HG02623 (cell line): ENCODE measurements around the gene FKBP2.

Experiments used
- ATAC-seq: cut with Tn5 transposase; IDR thresholded peaks from one replicate; pipeline ENCODE4 v1.9.1; 2021; ENCODE audit warnings: moderate library complexity; ENCODE audit not compliant: unreplicated experiment

Gene FKBP2

DNA sequence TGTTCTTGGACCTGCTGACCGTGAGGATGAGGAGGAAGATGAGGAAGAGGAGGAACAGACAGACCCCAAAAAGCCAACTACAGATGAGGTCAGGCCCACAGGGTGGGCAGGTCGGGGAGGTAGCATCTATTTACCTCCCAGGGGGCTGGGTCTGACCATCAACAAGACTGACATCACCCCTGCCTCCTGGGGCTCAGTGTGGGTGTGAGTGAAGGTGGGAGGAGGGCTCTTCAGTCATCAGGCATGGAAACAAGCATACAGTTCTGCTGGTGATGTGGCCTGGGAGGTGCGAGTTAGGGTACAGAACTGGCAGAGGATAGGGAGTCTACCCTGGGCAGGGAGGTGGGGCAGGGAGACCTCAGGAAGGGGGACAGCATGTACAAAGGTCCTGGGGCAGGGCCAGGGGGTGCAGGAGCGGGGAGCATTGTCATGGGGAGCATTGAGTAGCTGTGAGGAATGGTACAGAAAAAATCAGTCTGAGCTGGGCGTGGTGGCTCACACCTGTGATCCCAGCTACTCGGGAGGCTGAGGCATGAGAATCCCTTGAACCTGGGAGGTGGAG lies 19.3 kb downstream of the FKBP2 start:
- no peak for ATAC-seq

DNA sequence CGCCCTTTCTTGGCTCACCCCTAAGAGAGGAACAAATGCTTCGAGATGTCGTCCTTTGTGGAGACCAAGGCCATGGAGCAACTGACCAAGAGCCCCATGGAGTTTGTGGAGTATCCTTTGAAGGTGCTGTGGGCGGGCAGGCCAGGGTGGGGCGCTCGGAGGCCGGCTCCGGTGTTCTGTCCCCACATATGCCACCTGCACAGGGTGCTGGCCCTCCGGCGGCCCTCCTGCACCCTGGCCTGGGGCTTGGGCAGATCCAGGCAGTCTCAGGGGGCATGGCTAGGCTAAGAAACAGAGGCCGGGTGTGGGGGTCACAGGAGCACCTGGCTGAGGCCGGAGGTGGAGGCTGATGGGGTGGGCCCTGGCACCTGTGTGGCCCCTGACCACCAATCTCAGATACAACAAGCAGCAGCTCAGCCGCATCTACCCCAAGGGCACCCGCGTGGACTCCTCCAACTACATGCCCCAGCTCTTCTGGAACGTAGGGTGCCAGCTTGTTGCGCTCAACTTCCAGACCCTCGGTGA lies 20.7 kb downstream of the FKBP2 start:
- no peak for ATAC-seq

DNA sequence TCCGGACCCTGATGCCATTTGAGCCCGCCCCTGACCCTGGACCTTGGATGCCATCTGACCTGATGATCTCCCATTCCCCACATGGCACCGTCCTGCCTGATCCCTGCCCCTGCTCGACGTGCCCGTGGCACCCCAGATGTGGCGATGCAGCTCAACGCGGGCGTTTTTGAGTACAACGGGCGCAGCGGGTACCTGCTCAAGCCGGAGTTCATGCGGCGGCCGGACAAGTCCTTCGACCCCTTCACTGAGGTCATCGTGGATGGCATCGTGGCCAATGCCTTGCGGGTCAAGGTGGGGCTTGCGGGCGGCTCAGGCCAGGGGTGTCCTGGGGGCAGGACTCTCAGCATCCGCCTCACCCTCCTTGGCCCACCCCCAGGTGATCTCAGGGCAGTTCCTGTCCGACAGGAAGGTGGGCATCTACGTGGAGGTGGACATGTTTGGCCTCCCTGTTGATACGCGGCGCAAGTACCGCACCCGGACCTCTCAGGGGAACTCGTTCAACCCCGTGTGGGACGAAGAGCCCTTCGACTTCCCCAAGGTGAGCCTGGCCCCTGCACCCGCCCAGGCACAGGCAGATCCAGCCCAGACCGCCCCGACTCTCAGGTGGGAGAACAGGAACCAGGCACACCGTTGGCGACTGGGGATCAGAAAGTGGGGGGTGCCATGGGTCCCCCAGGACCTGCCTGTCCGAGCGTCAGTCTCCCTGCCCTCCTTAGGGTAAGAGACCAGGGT lies 21.5 kb downstream of the FKBP2 start:
- no peak for ATAC-seq

DNA sequence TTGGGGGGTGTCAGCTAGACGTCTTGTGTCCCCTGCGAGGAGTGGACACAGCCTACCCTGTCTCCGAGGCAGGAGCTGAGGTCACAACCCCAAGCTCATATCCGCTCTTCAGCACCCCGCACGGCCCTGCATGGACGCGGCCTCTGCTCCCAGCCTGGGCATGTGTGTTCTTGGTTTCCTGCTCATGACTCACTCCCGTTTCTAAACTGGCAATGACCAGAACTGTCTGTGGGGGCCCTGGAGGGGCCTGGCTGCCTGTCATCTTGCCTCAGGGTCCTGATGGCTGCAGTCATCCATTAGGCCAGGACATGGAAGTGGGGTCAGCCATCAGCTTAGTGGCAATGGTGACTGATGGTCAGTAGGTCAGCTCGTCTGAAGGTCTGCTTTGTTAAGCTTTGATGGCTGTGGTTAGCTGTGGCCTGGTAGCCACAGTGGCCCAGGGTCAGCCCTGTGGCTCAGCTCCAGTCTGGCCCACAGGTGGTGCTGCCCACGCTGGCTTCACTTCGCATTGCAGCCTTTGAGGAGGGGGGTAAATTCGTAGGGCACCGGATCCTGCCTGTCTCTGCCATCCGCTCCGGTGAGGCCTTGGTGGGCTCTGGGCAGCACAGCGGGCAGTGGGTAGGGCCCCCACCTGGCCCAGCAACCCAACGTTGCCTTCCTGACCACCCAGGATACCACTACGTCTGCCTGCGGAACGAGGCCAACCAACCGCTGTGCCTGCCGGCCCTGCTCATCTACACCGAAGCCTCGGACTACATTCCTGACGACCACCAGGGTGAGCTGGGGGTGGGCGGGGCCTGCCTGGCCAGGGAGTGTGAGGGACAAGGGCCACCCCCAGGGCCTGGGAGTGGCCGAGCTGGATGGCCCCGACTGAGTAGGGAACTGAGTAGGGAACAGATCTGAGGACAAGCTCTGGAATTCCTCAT lies 22.4 kb downstream of the FKBP2 start:
- no peak for ATAC-seq

DNA sequence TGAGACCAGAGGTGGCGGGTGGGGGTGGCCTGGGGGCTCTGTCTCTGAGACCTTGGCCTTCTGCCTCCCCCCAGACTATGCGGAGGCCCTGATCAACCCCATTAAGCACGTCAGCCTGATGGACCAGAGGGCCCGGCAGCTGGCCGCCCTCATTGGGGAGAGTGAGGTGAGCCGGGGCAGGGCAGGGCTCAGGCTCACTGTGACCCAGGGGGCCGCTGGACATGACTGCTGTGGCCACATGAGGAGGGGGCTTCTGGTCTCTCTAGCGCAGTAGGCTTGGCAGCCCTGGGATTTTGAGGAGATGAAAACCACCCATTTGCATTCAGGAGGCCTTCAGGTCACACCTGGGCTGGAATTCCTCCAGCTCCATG lies 23.0 kb downstream of the FKBP2 start:
- ATAC-seq, result no peak

DNA sequence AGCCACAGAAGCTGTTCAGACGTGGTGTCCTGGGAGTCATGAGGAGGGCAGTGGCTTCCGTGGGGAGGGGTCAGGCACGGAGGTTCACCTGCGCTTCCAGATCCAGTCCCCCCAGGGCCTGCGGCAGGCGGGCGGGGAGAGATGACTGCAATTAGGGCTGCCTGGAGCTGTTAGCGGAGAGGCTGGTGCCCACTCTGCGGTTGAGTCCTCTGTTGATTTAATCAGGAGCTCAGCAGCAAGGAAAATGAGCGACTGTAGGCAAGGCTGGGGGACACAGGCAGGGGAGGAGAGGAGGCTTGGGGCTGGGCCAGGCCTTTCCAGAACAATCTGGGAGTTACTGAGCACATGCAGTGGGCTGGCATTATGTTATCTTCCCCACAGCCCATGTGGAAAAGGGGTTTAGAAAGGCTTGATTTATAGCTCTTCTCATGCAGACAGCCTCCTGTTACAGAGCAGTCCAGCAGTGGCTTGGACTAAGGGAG lies 23.5 kb downstream of the FKBP2 start:
- no peak for ATAC-seq

DNA sequence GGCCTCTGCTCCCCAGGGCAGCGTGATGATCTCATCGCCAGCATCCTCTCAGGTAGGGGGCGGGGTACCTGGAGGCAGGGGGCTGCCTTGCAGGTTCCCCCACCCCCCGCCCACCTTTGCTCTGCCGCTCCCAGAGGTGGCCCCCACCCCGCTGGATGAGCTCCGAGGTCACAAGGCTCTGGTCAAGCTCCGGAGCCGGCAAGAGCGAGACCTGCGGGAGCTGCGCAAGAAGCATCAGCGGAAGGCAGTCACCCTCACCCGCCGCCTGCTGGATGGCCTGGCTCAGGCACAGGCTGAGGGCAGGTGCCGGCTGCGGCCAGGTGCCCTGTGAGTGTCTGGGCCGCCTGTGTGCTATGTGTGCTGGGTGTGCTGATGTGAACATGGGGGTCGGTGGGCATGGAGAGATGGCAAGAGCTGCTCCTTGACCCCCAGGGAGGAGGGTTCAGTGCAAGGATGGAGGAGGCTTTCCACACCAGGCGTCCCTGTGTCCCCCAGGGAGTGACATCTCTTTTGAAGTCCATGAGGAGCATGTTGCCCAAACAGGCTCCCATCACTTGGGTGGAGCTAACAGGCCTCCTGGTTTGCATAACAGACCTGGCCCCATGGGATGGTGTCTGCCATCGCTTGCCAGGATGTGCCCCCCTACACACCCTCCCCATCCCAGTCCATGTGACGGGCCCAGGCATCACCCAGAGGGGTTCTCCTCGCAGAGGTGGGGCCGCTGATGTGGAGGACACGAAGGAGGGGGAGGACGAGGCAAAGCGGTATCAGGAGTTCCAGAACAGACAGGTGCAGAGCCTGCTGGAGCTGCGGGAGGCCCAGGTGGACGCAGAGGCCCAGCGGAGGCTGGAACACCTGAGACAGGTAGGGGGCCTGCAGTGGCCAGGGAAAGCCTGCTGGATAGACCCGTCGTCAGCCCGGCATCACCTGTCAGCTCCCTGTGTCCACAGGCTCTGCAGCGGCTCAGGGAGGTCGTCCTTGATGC lies 24.6 kb downstream of the FKBP2 start:
- ATAC-seq, result no peak

DNA sequence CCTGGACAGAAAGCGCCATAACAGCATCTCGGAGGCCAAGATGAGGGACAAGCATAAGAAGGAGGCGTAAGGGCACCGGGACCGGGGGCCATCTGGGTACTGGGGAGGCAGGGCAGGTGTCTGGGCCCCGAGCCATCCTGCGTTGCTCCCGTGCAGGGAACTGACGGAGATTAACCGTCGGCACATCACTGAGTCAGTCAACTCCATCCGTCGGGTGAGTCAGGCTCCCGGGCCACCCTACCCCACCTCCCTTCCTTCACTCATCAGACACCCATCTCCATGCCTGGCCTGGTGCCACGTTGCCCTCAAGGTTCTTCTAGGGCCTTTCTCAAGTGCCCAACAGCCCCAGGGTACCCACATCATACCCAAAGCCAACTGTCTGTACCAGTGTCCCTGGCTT lies 25.4 kb downstream of the FKBP2 start:
- ATAC-seq, result no peak

DNA sequence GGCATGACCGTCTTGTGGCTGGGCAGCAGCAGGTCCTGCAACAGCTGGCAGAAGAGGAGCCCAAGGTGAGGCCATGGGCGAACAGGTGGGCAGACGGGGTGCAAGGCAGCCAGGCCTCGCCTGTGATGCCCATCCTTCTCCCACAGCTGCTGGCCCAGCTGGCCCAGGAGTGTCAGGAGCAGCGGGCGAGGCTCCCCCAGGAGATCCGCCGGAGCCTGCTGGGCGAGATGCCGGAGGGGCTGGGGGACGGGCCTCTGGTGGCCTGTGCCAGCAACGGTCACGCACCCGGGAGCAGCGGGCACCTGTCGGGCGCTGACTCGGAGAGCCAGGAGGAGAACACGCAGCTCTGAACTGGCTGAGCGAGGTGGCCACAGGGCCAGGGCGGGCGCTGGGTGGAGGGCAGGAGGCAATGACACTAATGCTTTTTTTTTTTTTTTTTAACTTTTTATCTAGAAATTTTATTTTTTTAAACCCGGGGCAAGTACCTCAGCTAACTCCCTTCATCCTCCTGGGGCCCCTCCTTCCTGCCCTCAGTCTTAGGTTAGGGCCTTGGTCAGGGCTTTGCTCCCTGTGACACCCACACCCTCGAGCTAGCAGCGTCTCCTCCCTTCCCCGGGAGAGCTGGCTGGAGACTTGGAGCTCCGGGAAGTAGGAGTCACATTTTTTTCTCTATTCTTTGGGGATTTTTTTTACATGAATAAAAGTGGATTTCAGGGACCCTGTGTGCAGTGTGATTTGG lies 26.5 kb downstream of the FKBP2 start:
- no peak for ATAC-seq

DNA sequence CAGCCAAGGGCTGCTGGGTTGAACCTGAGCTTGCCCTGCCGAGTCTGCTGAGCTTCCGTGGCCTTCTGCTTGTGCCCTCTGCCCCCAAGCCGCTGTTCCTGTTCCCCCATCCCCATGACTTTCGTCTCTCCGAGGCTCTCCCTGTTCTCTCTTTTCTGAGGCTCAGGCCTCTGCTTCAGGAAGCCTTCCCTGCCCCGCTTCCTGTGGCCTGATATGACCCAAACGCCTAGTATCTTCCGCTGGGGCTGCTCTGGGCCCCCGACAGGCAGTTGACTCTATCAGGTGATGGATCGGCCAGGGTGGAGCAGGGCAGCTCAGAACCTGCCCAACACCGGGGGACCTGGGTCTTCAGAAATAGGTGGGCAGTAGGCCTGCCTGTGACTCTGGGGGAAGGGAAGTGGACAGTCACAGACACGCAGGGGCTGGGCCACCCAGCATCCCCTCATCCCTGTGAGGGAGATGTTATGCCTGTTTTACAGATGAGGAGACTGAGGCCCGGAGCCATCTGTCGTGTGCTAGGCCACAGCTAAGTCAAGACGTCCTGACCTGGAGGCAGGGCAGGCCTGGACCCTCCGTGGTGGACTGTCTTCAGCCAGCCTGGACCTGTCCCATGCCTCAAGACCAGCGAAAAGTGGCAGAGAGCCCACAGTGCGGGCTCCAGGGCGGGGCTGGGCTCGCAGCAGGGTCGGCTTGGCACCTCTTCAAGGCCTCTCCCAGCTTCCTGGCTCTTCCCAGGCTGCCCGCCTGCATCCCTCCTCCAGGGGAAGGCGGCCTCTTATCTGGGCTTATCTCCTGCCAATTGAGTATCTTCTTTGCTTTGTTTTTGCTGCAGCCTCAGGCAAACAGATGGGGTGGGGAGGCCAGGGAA lies 27.4 kb downstream of the FKBP2 start:
- ATAC-seq, result no peak

DNA sequence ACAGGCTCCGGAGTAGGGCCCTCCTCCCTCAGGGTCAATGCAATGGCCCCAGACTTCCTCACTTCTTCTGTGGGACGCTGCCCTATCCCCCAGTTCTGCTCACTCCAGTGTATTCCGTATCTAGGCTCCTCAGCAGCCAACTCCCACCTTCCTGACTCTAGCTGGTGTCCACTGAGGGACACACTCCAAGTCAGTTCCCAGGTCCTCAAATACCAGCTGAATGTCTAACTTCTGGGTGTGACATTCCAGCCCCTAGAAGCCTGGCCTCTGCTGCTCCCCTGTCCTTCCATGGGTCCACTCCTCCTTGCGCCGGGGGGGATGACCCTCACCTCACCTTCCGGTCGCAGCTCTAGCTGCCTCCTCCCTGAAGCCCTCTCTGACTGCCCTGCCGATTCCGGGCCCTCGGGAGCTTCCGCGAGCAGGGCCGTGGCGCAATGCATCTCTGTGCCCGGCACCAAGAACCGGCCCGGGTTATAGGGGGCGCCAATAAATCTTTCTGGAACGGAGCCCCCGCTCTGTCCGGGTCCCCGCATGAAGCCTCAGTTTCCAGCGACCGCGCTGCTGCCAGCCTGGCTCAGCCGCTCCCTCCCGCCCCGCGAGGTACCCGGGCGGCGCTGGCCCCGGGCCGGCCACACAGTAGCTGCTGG lies 28.1 kb downstream of the FKBP2 start:
- ATAC-seq, result peak; percentile 3

DNA sequence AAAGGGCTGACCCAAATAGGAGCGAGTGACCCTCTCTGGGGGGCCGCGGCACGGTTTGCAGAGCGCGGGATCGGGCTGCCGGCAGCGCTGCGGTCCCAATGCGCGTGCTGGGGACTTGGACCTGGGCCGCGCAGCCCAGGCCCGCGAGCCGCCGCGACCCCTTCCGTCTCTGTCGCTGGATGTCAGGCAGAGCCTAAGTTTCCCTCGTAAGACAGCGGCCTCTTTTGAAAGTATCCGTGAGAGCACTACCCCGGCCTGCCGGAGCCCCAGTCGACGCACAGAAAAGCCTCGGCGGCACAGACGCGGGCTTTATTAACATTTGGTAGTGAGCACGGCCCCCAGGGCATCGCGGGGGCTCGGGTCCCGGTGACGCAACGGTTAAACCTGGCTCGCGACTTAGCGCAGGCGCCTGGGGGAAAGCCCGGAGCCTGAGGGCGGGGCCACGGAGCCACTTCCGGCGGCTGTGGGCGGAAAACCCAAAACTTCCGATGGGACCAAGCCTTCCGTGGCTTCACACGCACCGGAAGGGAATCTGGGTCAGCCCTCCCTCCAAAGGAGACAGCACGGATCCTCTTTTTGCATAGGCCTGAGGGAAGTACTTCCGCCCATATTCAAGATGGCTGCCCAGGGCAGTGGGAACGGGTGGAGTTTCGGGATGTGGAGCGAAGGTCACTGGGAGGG lies 28.8 kb downstream of the FKBP2 start:
- peak; percentile 63 for ATAC-seq

DNA sequence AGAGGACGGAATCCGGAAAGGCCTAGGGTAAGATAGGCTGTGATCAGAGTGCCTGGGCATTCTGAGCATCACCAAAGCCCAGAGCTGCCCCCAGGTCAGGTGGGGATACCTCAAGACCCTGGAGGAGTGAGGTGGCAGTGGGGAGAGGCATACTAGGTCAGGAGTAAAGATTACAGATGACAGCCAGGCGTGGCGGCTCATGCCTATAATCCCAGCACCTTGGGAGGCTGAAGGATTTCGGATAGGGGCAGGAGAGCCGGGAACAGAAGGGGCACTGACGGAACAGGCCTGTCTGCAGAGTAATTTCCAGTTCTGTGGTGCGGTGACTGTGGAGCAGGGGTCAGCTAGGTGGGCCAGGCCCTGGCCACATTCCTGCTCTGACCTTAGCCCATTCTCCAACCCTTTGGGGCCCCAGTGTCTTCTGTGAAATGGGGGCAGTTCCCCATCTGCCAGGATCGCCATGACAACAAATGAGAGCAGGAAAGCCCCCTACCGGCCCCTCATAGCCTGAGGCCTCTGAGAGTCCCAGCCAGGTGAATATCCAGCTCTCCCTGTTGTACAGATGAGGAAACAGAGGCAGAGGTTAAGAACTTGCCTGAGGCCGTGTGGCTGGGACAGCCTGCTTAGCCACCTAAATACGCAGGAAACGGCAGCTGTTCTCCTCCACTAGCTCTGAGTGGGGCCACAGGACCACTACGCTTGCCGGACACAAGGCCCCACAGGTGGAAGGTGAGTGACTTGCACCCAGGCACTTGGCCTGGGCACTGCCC lies 34.3 kb downstream of the FKBP2 start:
- no peak for ATAC-seq

DNA sequence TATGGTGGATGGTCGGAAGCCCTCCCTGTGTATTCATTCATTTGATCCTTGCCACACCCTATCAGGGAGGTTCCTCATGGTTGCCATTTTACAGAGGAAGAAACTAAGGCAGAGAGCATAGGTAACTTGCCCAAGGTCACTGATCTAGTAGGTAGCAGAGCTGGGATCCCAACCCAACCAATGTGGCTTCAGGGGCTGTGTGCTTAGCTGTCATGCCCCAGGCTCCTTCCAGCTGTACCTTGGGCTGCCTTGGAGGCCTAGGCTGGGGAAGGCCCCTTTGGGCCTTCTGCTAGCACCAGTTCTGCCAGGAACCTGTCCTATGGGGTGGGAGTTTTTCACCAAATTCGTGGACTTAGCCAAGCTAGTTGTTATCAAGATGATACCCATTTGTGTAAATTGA lies 34.9 kb downstream of the FKBP2 start:
- no peak for ATAC-seq

DNA sequence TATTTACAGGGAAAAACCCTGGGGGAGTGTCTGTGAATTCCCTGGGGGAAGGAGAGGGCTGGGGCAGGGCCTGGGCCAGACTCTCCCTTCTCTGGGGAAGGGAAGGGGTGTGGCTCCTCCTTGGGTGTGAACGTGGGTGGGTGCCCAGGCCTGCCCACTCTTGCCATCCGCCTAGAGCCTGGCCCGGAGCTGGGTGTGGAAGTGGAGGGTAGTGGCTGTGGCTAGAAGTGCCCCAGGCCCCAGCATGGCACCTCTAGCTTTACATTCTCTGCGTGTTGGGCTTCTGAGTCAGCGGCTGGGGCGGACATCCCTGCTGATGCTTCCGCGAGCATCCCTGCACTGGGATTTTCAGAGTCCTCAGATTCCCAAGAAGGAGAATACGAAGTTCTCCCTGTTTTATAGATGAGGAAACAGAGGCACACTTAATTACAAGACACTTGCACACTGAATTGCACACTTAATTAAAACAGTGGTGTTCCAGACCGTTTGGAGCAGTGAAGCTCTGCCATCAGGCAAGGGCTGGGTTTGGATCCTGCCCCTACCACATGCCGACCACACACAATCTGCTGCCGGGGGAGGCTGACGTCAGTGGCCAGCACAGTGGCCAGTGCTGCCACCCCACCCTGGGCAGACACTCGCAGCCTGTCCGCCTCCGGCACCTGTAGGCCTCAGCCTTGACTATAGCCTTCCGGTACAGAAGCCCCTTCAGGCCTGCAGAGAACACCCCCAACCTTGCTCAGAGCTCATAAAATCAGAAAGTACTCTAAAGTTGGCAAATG lies 35.9 kb downstream of the FKBP2 start:
- ATAC-seq, result no peak

DNA sequence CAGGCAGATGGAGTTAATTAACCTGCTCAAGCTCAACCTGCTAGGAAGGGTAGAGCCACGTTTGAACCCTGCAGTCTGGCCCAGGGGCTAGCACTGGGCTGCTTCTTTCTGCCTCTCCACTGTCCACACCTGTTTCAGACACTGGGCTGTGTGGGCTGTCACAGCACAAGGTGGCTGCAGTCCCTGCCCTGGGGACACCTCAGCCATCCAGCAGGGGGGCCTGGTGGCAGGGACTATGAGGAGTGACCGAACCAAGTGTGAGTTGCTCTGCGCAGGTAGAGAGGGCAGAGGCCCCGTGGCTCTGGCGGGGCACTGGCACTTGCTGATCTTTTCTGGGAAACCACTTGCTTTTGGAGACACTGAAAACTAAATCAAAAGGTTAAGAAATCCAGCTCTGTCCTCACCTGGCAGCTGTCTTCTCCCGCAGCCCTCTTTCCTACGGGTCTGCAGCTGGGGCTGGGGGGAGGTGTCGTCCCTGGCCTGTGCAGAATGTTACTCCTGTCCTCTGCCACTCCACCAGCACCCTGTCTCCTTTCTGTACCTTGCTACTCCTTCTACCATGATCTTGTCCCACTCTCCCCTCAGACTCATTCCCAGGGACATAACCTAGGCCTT lies 37.8 kb downstream of the FKBP2 start:
- ATAC-seq, result no peak
